Measurements from ENCODE around the gene MYLK.

The MYLK gene

GRCh38 chr3:123653221-123653682, 230.9 kb downstream of the MYLK start:
- H3K4me3 ChIP-seq (ENCODE audit: control insufficient read depth, low read depth, low read length) = no peak overlapping the region
- peak; percentile 62 for DNase-seq (ENCODE audit: low read depth)
- no peak for TF ChIP-seq CTCF (conservative IDR thresholded peaks at IDR 0.05; ENCODE audit: control insufficient read depth, insufficient read depth, low read depth, low read length)

DNA sequence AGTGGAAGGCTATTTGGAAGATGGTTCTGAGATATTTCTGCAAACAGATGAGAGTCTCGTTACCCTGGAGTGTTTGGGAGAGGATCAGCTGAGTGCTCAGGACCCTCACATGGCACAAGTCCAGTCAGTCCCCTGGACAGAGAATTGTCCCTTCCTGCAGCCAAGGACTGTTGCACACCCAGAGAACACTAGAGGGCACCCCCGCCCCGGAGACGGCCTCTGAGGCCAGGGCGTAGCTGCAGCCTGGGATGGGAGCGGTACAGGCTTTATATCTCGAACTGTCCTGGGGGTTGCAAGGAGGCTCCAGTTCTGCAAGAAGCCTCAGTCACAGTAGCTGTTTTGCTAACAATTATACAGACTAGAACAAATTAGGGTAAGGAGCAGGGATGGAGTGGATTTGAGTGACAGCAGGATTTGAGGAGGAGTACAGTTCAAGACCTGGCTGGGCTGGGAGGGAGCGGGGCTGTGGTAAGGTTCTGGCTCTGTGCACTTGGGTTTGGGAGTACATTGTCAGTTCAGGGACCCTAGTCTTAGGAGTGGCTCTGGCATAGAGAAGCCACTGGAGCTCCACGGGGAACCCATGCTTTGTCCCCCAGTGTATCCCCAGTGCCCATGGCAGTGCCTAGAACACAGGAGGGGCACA, 231.7 kb downstream of the MYLK start:
- TF ChIP-seq CTCF (conservative IDR thresholded peaks at IDR 0.05; ENCODE audit: control insufficient read depth, insufficient read depth, low read depth, low read length) = peak; percentile 96
- peak; percentile 66 for DNase-seq (ENCODE audit: low read depth)
- no peak overlapping the region for H3K4me3 ChIP-seq (ENCODE audit: control insufficient read depth, low read depth, low read length)

DNA sequence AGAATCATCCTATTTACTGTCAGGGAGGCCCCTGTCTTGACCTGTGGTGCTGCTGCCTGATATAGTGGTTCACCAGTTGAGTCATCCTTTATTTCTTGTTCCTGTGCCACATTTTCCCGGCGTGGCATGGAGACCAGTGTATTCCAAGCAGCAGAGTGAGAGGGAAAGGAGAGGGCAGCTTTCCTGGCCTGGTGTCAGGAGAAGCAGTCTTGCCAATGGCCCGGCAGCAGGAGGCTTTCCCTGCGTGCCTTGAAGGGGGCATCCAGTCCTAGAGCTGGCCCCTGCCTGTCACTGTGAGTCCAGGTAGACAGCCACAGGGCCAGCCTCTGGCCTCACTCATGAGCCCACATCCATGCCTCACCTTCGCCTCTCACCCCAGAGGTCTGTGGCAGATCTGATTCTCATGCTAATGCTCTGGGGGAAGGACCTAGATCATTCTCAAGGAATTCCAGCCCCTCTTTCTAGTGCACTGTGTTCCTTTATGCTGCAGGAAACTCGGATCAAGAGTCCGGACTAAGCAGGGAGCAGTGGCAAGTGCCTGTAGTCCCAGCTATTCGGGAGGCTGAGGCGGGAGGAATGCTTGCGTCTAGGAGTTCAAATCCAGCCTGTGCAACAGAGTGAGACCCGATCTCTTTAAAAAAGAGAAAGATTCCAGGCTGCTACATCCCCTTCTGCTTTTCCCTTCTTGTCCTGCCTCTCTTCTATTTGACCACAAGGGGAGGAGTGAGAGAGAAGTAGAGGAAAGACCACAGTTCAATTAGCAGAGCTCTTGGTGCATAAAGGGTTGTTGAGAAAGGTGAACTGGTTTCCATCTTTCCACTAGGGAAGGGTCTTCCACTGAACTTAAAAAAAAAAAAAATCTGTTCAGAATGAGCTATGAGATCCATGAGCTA, 232.4 kb downstream of the MYLK start:
- H3K4me3 ChIP-seq (ENCODE audit: control insufficient read depth, low read depth, low read length) = no peak overlapping the region
- no peak for TF ChIP-seq CTCF (conservative IDR thresholded peaks at IDR 0.05; ENCODE audit: control insufficient read depth, insufficient read depth, low read depth, low read length)
- DNase-seq (ENCODE audit: low read depth) = no peak

- no peak overlapping the region for H3K4me3 ChIP-seq (ENCODE audit: control insufficient read depth, low read depth, low read length)
- TF ChIP-seq CTCF (conservative IDR thresholded peaks at IDR 0.05; ENCODE audit: control insufficient read depth, insufficient read depth, low read depth, low read length) = no peak
- no peak for DNase-seq (ENCODE audit: low read depth)
Measured at GRCh38 chr3:123650101-123650500, 234.0 kb downstream of the MYLK start.

DNA sequence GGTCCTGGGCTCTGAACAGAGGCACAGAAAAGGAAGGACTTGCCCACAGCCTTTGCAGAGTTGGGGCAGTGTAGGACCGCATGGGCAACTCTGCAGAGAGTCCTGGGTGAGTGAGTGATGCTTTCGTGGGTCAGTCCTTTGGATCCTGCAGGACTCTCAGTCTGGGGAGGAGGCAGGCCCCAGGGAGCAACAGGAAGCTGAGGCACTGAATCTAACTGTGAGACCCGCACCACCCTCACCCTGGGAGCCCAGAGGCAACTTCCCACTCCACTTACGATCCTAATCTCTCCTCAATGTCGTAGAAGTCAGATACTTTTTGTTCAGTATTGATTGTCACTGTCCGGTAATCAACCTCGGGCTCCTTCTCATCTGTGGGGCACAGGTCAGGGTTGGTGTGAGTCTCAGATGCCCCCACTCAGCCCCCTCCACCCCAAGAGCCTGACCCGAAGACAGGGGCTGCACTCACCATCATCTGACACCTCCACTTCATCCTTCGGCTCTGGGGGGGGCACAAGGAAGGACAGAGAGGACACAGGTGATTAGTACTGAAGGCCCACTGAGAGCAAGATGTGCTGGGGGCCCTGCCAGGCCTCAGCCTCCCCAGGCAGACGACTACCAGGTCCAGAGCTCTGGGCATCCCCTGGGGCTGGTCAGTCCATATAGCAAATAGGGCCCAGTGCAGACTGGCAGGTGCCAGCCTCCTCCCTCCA, 235.3 kb downstream of the MYLK start:
- TF ChIP-seq CTCF (conservative IDR thresholded peaks at IDR 0.05; ENCODE audit: control insufficient read depth, insufficient read depth, low read depth, low read length) = no peak
- no peak for DNase-seq (ENCODE audit: low read depth)
- no peak overlapping the region for H3K4me3 ChIP-seq (ENCODE audit: control insufficient read depth, low read depth, low read length)

- DNase-seq (ENCODE audit: low read depth) = no peak
- no peak overlapping the region for H3K4me3 ChIP-seq (ENCODE audit: control insufficient read depth, low read depth, low read length)
- no peak for TF ChIP-seq CTCF (conservative IDR thresholded peaks at IDR 0.05; ENCODE audit: control insufficient read depth, insufficient read depth, low read depth, low read length)
Measured at GRCh38 chr3:123644358-123644757, 239.8 kb downstream of the MYLK start.

Measured in fibroblast of mammary gland (primary cell).